GM19395 (cell line): Measurements from ENCODE around the gene KRT7.
"Not testable (repeated sequence)": the region's sequence is repeated elsewhere in the genome, so short reads cannot be mapped to it uniquely, and the experiment has no call there.

ENCODE experiments used
- ATAC-seq: cut with Tn5 transposase; IDR thresholded peaks from one replicate; pipeline ENCODE4 v1.9.1; 2021; ENCODE audit warnings: mild to moderate bottlenecking, moderate library complexity; ENCODE audit not compliant: unreplicated experiment

KRT7 gene

GRCh38 chr12:52229836-52230343 is 3.2 kb upstream of the KRT7 start:
- no peak for ATAC-seq

- ATAC-seq = no peak
Observed at GRCh38 chr12:52230364-52231281, 2.4 kb upstream of the KRT7 start.

GRCh38 chr12:52231305-52232202 is 1.5 kb upstream of the KRT7 start:
- no peak for ATAC-seq

- no peak for ATAC-seq
Observed at GRCh38 chr12:52232203-52232673, 805 bp upstream of the KRT7 start.

GRCh38 chr12:52233462-52234207 is 592 bp downstream of the KRT7 start:
- ATAC-seq = no peak

GRCh38 chr12:52234223-52234810 is 1.3 kb downstream of the KRT7 start:
- ATAC-seq = no peak

- no peak for ATAC-seq
Observed at GRCh38 chr12:52235001-52235764, 2.1 kb downstream of the KRT7 start.

GRCh38 chr12:52235822-52236361 is 2.8 kb downstream of the KRT7 start:
- ATAC-seq = no peak

- no peak for ATAC-seq
Observed at GRCh38 chr12:52236386-52237050, 3.5 kb downstream of the KRT7 start.

- no peak for ATAC-seq
Observed at GRCh38 chr12:52238207-52238840, 5.3 kb downstream of the KRT7 start.

GRCh38 chr12:52238916-52239646 is 6.0 kb downstream of the KRT7 start:
- no peak for ATAC-seq

- ATAC-seq = no peak
Observed at GRCh38 chr12:52239767-52240166, 6.7 kb downstream of the KRT7 start.

GRCh38 chr12:52240247-52240646 is 7.2 kb downstream of the KRT7 start:
- not testable (repeated sequence) for ATAC-seq

GRCh38 chr12:52241205-52241842 is 8.3 kb downstream of the KRT7 start:
- no peak for ATAC-seq

- ATAC-seq = no peak
Observed at GRCh38 chr12:52242442-52243258, 9.6 kb downstream of the KRT7 start.

- ATAC-seq = no peak
Observed at GRCh38 chr12:52243259-52243855, 10.3 kb downstream of the KRT7 start.
